Dedifferentiated amniotic fluid mesenchymal stem cell (primary cell): ENCODE results near the gene ZFAND2A.

ENCODE experiments used
- DNase-seq: peaks from one replicate; pipeline ENCODE4 v3.0.0-alpha.2; 2016; ENCODE audit errors: extremely low spot score

ZFAND2A gene

DNA sequence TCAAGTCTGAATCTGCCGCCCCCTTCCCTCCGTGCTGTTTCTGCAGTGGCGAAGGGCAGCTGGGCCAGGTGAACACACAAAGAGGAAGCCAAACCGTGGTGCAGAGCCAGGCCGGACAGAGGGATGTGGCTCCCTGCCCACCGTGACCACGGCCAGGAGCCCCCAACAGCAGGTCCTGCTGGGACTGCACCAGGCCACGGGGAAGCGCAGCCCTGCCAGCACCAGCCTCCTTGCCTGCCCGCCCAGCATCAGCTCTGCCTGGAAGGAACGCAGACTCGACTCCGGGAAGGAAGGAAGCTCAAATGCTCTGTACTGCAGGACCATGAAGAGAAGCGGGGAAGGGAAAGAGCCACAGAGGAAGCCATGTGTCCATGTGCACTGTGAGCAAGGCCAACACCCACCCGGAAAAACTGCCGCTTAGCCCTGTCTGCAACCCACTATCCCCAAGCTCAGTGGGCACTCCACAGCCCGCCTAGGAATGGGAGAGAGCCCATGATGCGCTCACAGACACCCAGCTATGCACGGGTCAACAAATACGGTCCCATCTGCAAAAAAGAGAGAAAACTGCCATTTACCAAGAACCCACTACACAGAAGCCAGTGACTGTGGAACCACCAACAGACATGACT lies 53.1 kb downstream of the ZFAND2A start:
- no peak for DNase-seq

DNA sequence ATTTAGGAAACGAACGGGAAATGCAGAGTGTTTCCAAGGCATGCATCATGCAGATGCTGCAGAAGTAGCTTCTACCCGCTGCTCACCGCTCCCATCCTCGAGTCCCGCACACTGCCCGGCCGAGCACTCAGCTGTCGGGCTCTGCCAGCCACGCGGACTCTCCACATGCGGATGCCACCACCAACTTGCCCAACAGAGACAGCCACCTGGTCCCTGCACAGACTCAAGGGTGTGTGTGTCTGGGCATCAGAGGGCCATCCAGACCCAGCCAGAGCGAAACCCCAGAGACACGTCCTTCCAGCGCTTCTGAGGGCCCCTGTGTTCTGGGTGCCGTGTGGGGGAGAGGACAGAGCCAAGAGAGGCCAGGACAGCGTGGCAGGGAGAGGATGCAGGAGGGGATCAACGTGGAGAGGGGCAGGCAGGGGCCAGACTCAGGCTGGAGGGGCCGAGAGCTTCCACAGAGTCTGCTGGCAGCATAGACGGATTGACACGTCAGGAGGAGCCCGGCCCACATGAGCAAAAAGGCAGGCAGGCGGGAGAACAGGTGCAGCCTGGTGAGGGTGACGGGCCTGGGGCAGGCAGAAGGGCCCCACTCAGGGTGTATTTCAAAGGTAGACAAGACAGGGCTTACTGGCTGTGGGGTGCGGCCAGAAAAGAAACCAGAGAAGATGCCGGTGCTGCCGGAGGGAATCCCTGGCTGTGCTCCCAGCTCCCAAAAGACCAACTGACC lies 53.8 kb downstream of the ZFAND2A start:
- no peak for DNase-seq

DNA sequence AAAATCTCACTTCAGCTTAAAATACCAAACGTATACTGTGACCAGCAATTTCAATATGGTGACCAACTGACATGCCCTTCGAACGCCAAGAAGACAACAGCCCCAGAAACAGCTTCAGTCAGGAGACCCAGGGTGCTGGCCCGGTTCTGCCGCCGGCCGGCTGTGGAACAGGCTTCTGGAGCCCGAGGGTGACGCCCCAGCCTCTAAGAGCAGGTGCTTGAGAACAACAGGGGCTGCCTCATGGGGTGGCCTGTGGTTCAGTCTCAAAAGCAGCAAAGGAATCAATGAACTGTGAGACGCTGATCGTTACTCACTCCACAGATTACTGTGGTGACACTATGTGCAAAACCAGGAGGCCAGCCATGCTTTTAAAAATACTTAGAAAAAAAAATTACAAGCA lies 54.8 kb downstream of the ZFAND2A start:
- no peak for DNase-seq

DNA sequence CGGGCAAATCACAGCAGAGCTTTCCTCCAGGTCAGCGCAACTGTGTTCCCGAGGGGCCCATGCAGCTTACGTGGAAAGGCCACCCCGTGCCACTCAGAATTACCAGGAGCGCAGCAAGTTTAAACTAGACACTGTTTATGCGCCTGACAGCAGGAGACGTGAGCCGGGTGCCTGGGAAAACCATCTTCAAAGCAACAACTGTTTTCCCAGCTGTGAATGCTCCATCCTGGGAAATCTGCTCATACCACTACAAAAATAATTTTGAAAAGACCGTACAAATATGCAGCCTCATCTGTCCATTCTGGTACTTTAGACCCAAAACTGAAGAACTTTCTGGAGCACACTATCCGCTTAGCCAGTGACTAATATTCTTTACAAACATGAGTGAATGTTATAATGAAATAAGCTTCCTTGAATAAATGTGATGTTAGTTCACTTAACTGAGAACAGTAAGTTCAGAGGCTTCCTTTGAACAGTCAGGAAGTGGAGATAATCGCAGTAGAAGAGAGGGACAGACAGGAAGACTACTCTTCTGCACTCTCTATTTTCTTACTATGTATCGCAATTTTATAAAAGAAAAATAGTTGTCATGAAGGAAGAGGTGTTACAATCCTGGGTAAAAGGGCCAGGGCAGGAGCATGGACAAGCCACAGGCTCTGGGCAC lies 55.3 kb downstream of the ZFAND2A start:
- DNase-seq: no peak

DNA sequence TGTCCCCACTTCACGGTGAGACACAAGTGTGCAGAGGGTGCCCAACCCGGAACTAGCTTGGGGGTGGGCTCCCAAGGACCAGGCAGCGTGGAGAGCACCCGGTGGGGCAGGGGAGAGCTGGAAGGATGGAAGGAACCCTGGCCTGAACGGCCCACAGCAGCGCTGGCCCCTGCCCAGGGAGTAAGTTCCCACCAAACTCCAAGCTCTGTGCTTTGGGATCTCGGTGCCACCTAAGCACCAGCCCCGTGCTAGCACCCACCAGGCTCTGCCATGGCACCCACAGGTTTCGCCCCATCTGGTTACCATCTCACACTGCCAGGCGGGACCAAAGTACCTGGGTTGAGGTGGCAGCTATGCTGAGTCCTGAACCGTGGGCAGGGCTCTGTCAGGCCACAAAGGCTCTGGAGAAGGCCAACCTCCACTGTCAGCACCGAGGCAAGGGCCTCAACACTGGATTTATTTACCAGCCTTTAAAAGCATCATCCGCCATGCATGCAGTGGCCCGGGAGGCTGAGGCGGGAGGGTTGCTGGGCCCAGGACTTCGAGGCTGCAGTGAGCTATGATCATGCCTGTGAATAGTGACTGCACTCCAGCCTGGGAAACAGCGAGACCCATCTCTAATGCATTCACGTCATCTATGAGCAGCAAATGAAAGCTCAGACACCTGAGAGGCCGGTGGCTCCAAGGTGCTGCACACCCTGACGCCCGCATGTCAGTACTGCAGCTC lies 56.0 kb downstream of the ZFAND2A start:
- no peak for DNase-seq

DNA sequence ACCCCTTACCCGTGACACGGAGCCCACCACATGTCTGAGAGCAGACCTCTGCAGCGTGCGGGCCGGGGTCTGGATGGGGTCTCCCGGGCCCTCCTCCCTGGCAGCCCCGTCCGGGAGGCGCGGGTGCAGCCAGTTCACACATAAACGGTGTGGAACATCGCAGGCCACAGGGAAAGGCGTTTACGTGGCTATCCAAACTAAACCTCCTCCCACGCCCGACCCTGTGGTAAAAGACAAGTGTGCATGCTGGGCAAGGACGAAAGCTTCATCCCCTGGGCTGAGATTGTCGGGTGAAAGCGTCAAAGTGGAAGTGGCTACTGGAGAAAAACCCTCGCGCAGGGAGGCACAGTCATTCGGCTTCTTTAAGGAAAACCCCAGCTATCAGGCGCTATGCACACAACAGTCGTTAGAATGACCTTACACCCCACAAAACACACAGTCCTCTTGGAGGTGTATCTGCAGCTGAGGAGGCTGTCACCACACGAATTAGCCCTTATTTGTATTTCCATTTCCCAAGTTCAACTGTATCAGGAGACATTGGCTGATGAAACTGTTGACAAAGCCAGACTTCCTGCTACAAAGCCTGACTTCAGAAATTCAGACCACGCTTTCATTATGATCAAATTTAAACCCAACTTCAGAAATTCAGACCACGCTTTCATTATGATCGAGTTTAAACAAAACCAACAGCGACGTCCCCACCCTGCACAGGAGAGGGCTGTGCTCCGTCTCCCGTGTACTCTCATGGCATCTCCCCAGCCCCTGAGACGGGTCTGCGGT lies 56.8 kb downstream of the ZFAND2A start:
- no peak for DNase-seq
